ENCODE data around the gene CYP4F22.
"Not testable (repeated sequence)": the region's sequence is repeated elsewhere in the genome, so short reads cannot be mapped to it uniquely, and the experiment has no call there.

Gene CYP4F22

DNA sequence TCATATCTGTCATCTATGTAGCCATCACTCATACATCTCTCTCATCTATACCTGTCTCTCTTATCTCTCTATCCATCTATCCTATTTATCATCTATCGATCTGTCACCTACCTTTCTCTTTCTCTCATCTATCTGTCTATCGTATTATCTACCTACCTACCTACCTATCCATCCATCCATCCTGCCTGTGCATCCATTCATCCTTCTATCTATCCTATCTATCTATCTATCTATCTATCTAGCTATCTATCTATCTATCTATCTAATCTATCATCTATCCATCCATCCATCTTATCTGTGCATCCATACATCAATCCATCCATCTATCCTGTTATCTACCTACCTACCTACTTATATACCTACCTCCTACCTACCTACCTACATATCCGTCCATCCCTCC is 62.1 kb downstream of the CYP4F22 start:
- no peak for DNase-seq (ENCODE audit: low read depth, low spot score)

DNA sequence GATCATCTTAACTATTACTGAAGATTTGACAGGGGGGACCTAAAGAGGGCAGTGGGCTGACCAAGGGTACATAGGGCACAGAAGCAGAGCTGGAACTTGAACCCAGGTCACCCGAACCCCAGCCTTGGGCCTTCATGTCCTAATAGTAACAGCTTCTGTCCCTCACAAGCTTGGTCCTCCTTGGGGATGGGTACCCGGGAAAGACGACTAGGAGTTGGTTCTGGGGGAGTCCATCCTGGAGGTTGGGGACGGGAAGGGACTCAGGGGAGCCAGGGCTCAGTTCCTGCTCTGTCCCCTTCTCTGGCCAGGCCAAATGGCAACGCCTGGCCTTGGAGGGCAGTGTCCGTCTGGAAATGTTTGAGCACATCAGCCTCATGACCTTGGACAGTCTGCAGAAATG is 67.1 kb downstream of the CYP4F22 start:
- DNase-seq (ENCODE audit: low read depth, low spot score) = no peak

DNA sequence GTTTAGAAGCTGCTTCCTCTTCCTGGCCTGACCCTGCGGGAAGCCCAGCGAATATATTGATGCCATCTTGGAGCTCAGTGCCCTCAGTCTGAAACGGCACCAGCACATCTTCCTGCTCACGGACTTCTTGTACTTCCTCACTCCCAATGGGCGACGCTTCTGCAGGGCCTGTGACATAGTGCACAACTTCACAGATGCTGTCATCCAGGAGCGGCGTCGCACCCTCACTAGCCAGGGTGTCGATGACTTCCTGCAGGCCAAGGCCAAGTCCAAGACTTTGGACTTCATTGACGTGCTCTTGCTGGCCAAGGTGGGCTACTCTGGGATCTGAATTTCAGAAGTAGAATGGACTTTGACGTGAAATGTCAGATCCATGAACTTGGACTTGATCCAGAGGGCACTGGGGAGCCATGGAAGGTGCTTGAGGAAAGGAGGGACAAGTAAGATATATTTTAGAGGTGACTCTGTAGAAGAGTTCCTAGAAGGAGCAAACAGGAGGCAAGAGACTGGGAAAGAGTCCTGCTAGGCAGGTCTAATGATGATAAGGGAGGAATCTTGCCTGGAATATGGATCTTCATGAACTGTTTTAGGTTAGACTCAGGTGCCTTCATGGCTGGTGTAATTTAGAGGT is 68.3 kb downstream of the CYP4F22 start:
- DNase-seq (ENCODE audit: low read depth, low spot score) = no peak

DNA sequence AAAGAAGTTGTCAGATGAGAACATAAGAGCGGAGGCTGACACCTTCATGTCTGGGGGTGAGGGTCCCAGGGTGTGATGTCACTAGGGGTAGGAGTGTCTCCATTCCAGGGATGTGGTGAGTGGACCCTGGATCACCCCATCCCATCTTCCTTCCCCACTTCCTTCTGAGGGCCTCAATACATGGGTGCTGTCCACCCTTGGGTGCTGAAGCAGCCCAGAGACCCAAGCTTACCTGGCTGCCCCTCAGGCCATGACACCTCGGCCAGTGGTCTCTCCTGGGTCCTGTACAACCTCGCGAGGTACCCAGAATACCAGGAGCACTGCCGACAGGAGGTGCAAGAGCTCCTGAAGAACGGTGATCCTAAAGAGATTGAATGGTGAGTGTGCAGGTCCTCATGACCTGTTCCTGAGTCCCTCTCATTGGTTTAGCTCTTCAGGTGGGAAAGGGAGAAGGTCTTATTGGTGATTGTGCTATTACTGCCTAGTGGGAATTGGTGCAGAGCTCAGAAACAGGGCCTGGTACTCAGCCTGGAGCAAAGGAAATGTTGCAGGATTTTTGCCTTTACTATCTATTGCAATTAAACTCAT is 69.0 kb downstream of the CYP4F22 start:
- DNase-seq (ENCODE audit: low read depth, low spot score) = no peak

DNA sequence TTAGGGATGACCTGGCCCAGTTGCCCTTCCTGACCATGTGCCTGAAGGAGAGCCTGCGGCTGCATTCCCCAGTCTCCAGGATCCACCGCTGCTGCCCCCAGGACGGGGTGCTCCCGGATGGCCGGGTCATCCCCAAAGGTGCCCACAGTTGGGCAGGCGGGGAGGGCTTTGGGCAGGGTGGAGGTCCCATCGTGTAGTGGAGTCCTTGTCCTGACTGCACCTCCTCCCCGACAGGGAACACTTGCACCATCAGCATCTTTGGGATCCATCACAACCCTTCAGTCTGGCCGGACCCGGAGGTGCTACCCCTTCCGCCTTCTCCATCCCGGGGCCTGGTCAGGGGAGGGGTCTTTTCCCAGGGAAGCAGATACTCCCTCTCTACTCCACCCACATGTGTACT is 75.0 kb downstream of the CYP4F22 start:
- no peak for DNase-seq (ENCODE audit: low read depth, low spot score)

DNA sequence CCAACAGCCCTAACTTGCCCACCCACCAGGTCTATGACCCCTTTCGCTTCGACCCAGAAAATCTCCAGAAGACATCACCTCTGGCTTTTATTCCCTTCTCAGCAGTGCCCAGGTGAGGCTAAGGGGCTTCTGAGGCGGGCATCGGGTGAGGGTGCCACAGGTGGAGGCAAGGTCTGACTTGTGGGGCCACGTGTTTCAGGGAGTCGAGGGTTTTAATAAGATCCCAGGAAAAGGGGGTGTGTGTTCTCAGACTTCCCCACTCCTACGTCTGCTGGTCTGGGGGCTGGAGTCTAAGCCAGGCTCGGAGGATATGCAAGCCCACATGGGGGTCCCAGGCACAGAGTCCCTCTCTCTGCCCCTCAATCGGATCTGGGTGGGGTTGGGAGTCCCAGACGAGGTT is 75.8 kb downstream of the CYP4F22 start:
- DNase-seq (ENCODE audit: low read depth, low spot score) = no peak

DNA sequence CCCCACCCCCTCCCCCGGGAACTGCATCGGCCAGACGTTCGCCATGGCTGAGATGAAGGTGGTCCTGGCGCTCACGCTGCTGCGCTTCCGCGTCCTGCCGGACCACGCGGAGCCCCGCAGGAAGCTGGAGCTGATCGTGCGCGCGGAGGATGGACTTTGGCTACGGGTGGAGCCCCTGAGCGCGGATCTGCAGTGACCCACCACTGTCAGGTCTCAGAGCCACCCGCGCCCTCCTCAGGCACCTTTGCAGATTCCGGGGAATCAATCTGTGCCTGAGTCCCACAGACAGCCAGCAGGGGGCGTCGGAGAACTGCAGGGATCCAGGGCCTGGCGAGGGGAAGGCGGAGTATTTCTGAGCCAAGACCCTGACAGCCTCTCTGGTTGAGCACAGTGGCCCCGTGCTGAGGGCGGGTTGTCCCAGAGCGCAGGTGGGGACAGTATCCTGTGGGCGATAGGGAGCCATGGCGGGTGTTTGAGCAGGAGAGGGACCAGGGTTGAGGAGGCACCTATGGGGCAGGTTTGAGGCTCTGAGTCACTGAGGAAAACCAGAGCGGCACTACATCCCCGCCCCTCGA is 76.3 kb downstream of the CYP4F22 start:
- peak; percentile 73 for DNase-seq (ENCODE audit: low read depth, low spot score)

DNA sequence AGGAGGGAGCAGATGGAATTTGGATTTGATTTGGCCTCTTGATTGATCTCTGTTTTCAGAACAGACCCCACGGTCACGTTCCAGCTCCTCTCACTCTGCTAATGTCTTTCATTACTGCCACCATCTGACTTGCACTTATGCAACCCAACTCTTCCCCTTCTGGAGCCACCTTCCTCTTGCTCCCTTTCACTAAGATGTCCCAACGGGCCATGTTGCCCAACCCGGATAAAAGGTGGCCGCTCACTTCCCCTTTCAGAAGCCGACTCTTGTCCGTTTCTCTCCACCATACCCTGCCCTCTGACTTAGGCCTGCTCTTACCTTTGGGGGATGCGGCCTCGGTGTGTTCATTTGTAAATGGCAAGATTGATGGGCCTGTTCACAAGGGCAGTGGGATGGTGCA is 79.3 kb downstream of the CYP4F22 start:
- no peak for DNase-seq (ENCODE audit: low read depth, low spot score)

DNA sequence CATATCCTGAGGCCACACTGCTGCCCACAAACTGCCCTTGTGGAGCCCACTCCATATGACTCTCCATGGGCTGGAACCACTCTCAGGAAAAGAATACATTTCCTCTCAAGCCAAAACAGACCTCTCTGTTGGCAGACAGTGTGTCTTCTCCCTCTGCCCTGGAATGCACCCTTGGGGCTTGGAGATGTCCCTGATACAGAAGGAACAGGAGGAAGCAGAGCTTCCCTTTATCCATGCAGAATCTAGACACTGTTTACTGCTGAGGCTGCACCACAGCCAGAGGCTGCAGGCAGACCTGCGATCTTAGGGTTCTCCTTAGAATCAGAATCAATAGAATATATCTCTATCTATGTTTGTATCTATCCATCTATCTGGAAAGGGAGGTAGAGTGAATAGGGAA is 79.9 kb downstream of the CYP4F22 start:
- DNase-seq (ENCODE audit: low read depth, low spot score) = no peak

DNA sequence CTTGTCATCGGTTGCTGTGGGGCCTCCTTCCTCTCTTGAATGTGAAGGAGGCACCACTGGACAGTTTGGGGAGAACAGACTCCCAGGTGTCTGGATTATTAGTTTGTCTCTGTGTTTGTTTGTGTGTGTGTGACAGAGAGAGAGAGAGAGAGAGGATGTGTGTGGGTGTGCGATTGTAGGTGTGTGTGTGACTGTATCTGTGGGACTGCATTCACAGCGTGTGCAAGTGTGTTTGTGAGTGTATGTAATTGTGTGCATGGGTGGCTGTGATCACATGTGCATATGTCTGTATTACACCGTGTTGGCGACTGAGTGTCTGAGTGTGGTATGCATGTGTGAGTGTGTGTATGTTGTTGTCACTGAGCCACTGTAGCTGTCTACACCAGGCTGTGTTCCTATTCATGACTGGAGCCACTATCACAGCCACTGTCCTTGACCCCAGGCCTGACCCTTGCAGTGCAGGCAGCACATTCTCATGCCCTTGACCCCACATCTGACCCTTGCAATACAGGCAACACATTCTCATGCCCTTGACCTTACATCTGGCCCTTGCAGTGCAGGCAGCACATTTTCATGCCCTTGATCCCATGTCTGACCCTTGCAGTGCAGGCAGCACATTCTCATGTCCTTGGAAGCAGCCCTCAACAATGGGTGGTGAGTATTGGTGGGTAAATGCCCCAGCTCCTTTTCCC is 81.6 kb downstream of the CYP4F22 start:
- DNase-seq (ENCODE audit: low read depth, low spot score) = no peak

DNA sequence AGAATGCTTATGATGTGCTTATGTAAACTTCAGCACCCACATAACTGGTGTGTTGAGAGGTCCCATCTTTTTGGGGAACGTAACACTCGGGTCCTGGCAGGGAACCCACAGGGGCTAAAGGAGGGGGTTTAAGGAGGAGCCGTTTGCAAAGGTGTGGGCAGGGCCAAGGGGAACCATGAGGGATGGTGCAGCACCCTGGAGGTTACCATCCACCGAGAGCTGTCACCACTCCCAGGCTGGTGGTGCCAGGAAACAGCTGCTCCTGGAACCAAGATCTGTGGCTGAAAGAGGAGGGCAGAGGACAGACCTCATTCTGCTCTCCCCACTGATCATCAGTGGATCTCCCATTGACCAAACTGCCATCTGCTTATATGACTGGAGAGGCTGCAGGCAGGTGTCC is 83.5 kb downstream of the CYP4F22 start:
- no peak for DNase-seq (ENCODE audit: low read depth, low spot score)

DNA sequence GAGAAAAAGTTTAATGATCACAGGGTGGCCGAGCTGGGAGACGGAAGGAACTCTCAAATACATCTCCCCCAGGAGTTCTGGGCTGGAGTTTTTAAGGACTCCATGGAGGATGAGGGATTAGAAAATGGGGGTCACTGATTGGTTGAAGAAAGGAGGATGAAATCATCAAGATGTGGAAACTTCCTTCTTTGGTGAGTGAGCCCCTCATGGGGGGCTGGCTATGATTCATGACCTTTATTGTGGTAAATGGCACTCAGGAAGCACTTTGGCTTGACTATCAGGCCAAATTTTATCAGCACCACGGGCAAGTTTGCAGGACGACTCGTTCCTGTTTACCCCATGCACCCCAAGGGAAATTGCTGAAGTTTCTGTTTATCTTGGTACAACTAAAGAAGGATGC is 84.2 kb downstream of the CYP4F22 start:
- DNase-seq (ENCODE audit: low read depth, low spot score) = not testable (repeated sequence)

DNA sequence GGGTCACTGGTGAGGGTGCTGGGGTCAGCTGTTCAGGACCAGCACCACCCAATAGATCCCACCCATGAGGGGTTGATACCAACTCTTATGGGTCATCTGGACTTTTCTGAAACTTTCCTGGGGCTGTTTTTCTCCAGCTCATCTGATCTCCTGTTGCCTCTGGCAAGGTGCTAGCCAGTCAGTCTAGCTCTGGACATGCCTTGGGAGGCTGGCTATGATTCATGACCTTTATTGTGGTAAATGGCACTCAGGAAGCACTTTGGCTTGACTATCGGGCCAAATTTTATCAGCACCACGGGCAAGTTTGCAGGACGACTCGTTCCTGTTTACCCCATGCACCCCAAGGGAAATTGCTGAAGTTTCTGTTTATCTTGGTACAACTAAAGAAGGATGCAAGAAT is 85.4 kb downstream of the CYP4F22 start:
- DNase-seq (ENCODE audit: low read depth, low spot score) = not testable (repeated sequence)

DNA sequence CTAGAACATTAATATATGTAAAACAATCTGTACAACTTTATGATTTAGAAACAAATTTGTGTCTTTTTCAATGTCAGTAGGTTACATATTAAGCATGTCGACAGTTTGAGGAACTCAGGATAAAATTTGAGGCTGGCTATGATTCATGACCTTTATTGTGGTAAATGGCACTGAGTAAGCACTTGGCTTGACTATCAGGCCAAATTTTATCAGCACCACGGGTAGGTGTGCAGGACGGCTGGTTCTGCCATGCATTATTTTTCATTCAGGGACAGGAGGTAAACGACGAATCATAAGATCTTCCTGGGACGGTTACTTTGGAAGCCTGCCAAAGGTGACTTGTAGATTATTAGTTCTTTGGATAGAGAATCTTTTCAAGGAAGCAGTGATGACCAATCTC is 86.7 kb downstream of the CYP4F22 start:
- DNase-seq (ENCODE audit: low read depth, low spot score) = no peak
